Renal pelvis (tissue), 4 donors: ENCODE data around the gene ZGPAT. TPM values are rescaled to one million over a fixed set of nuclear protein-coding genes. Genes with fewer than 3 reads are reported as not detected.

Experiments used
- DNase-seq: peaks from one replicate; pipeline ENCODE4 v3.0.0-alpha.2; 2013
- polyA plus RNA-seq, 3 donors: library from polyadenylated mRNA; unstranded; fragments of 120-200 nt; gene quantifications; one replicate each; pipeline ENCODE4 v1.2.1, GENCODE V29; 2013; ENCODE audit not compliant: insufficient read length in 3 of 3

ZGPAT gene
- polyA plus RNA-seq, 3 donors, result 24.2 to 28.9 (median 24.8) TPM

GRCh38 chr20:63732118-63733095 lies 24.6 kb downstream of the ZGPAT start:
- DNase-seq, result no peak

DNA sequence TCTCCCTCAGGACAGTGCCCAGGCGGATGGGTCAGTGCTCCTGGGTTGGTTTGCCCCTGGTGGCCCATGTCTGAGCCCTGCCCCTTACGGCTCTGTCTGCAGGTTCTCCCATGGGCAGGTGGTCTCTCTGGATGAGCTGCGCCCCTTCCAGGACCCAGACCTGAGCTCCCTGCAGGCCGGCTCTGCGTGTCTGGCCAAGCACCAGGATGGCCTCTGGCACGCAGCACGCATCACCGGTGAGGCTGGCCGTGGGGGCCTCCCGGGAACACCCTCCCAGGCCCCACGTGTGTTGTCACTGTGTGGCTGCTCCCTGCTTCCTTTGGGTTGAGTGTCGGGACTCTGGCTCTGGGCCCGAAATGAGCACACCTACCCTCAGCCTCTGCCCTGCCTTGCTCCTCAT lies 25.3 kb downstream of the ZGPAT start:
- DNase-seq, result no peak

DNA sequence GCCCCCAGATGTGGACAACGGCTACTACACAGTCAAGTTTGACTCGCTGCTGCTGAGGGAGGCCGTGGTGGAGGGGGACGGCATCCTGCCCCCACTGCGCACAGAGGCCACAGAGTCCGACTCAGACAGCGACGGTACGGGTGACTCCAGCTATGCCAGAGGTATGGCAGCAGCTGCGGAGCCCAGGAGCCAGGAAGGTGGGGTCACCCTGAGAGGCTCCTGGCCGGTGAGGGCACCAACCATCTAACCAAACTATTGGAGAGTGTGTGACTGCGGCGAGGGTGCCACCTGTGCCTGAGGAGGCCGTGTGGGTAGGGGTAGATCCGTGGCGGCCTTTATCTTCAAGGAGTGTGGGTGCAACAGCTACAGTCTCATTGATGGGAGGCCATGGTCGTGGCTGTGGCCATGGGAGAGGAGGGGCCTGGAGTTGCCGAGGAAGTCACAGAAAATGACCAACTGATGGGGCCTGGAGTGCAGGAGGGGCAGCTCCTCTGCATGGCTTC lies 25.8 kb downstream of the ZGPAT start:
- DNase-seq, result no peak

GRCh38 chr20:63734111-63734945 lies 26.5 kb downstream of the ZGPAT start:
- DNase-seq, result no peak

- no peak for DNase-seq
Measured at GRCh38 chr20:63734946-63735858, 27.4 kb downstream of the ZGPAT start.

- no peak for DNase-seq
Measured at GRCh38 chr20:63735859-63736718, 28.2 kb downstream of the ZGPAT start, which contains the start of gene LIME1. LIME1 (plus strand) TSS chr20:63736664; CDS start chr20:63737550, 886 bp downstream.

GRCh38 chr20:63736893-63737694 lies 29.3 kb downstream of the ZGPAT start:
- DNase-seq, result no peak

DNA sequence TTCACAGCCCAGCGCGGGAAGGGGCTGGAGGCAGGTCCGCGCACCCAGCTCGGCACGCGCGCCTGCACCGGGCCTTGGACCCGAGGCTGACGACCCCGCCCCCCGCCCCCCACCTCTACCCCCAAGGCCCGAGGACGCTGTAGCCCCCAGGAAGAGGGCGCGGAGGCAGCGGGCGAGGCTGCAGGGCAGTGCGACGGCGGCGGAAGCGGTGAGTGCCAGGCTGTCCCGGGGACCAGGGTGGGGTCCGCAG lies 29.8 kb downstream of the ZGPAT start:
- no peak for DNase-seq

- no peak for DNase-seq
Measured at GRCh38 chr20:63737945-63738686, 30.3 kb downstream of the ZGPAT start.

GRCh38 chr20:63738687-63739129 lies 30.9 kb downstream of the ZGPAT start:
- DNase-seq, result peak; percentile 57

- peak; percentile 85 for DNase-seq
Measured at GRCh38 chr20:63739130-63740069, 31.6 kb downstream of the ZGPAT start, which contains the start of gene SLC2A4RG. SLC2A4RG (plus strand) TSS chr20:63739776; CDS start chr20:63739913, 137 bp downstream.

GRCh38 chr20:63740070-63740626 lies 32.3 kb downstream of the ZGPAT start:
- peak; percentile 46 for DNase-seq

DNA sequence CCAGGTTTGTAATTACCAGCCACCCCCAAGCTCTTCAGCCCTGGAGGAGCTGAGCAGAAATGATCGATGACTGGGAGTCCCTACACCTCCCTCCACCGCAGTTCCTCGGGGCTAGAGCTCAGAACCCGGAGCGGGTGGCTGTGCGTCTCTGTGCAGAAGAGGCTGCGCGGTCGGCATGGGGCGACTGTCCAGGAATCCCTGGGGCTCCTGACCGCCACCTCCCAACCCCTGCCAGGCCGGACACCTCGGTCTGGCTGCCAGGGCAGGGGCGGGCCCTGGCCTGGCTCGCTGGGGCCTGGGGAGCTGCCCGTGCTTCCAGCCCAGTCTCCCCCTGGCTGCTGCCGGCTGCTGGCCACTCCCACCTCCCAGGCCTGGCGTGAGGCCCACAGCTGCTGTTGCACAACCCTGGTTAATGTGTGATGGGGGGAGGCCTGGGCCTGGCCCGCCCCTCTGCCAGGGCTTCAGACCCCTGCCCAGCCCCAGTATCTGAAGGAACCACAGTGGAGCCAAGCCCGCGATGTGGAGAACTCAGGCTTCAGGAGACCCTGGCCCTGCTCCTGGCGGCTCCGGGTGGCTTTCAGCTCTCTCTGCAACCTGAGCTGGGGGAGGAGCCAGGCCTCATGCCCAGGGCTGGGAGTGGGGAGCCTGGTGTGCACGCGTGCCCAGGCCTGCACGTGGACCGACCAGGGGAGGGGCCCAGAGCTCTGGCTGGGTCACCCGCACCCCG lies 33.0 kb downstream of the ZGPAT start:
- DNase-seq, result peak; percentile 84

DNA sequence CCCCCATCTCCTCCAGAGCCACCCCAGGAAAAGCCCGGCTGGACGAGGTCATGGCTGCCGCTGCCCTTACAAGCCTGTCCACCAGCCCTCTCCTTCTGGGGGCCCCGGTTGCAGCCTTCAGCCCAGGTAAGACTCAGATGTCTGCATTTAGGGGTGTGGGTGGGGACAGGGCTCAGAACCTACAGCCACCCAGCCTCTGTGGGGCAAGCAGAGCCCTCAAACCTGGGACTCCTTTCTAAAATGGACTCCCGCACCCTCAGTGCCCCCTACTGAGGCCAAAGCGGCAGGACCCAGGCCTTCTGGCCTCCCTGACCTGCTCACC lies 33.5 kb downstream of the ZGPAT start:
- no peak for DNase-seq

DNA sequence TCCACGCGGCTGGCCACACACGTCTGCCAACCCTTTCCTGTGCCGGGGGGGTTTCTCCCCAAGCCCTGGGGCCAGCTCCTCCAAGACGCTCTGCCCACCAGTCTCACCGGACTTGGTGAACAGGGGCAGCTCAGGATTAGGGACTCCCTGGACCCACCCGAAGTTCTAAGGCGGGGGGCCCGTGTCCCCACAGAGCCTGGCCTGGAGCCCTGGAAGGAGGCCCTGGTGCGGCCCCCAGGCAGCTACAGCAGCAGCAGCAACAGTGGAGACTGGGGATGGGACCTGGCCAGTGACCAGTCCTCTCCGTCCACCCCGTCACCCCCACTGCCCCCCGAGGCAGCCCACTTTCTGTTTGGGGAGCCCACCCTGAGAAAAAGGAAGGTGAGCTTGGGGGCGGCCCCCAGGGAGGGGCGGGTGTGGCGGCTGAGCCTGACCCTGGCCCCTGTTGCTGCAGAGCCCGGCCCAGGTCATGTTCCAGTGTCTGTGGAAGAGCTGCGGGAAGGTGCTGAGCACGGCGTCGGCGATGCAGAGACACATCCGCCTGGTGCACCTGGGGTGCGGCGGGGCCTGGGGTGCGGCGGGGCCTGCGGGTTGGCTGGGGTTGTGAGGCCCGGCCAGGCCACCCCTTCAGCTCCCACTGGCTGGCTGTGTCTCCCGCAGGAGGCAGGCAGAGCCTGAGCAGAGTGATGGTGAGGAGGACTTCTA lies 34.0 kb downstream of the ZGPAT start:
- no peak for DNase-seq
